PFSK-1 (cell line): ENCODE data around the gene TUBGCP3.

Experiments
- FOXP2 ChIP-seq: optimal IDR thresholded peaks from 2 replicates; pipeline ENCODE3; 2011; ENCODE audit warnings: borderline replicate concordance, control low read depth, inconsistent platforms; ENCODE audit not compliant: insufficient read depth; ENCODE audit errors: extremely low read length, extremely low read depth
- POLR2AphosphoS5 ChIP-seq: IDR thresholded peaks from 2 replicates; pipeline ENCODE4 v1.6.1; 2012; ENCODE audit warnings: low read depth, mild to moderate bottlenecking, control low read depth, low read length, moderate library complexity
- REST ChIP-seq, 2 experiments: IDR thresholded peaks; 2 replicates each; pipeline versions ENCODE4 v1.6.1 to v1.8.0; 2011 to 2012; ENCODE audit warnings: low read depth in 2 of 2, low read length in 2 of 2, control low read depth in 1 of 2, inconsistent platforms in 1 of 2, mild to moderate bottlenecking in 1 of 2, moderate library complexity in 1 of 2; ENCODE audit not compliant: insufficient read depth in 1 of 2
- SIN3A ChIP-seq: IDR thresholded peaks from 2 replicates; pipeline ENCODE4 v1.6.1; 2012; ENCODE audit warnings: mild to moderate bottlenecking, low read length, moderate library complexity, borderline replicate concordance; ENCODE audit not compliant: insufficient read depth
- TAF1 ChIP-seq: IDR thresholded peaks from 2 replicates; pipeline ENCODE4 v1.6.1; 2012; ENCODE audit warnings: low read length, control low read depth, borderline replicate concordance; ENCODE audit not compliant: insufficient read depth

Gene TUBGCP3

GRCh38 chr13:112496166-112496565 is 91.8 kb downstream of the TUBGCP3 start:
- no peak for TF ChIP-seq FOXP2
- TF ChIP-seq REST (IDR thresholded peaks at IDR 0.05; ENCODE audit: insufficient read depth in 1 of 2, low read depth in 2 of 2, low read length in 2 of 2): no peak
- TF ChIP-seq SIN3A: no peak

GRCh38 chr13:112495465-112495864 is 92.5 kb downstream of the TUBGCP3 start:
- no peak for TF ChIP-seq FOXP2
- TF ChIP-seq SIN3A: no peak
- no peak for TF ChIP-seq POLR2AphosphoS5
- no peak for TF ChIP-seq REST (IDR thresholded peaks at IDR 0.05; ENCODE audit: insufficient read depth in 1 of 2, low read depth in 2 of 2, low read length in 2 of 2)
- no peak for TF ChIP-seq TAF1

- TF ChIP-seq SIN3A (no peak), REST (IDR thresholded peaks at IDR 0.05; ENCODE audit: insufficient read depth in 1 of 2, low read depth in 2 of 2, low read length in 2 of 2) (no peak), POLR2AphosphoS5 (no peak), FOXP2 (no peak), TAF1 (no peak)
These were observed 98.8 kb downstream of the TUBGCP3 start for GRCh38 chr13:112489199-112489598.

- TF ChIP-seq FOXP2 (no peak), SIN3A (no peak)
These were observed 100.8 kb downstream of the TUBGCP3 start for GRCh38 chr13:112487127-112487517.

- TF ChIP-seq POLR2AphosphoS5 (no peak), SIN3A (no peak), FOXP2 (no peak), TAF1 (no peak), REST (IDR thresholded peaks at IDR 0.05; ENCODE audit: insufficient read depth in 1 of 2, low read depth in 2 of 2, low read length in 2 of 2) (no peak)
These were observed 101.4 kb downstream of the TUBGCP3 start for GRCh38 chr13:112486386-112487126.
